Caco-2 (cell line): Measurements from ENCODE around the gene REL. TPM values are rescaled to one million over a fixed set of nuclear protein-coding genes. Genes with fewer than 3 reads are reported as not detected.
"Not testable (repeated sequence)": the region's sequence is repeated elsewhere in the genome, so short reads cannot be mapped to it uniquely, and the experiment has no call there.

Experiments used
- BruUV-seq: library from RNA; stranded (reverse); fragments of 400-500 nt; replicated peaks from 2 replicates; lab custom pipeline; 2021; lab: Mats Ljungman, UMichigan
- CTCF ChIA-PET: fragments of 300-600 bp; sonication (Branson Sonifier 250); formaldehyde crosslinking; loops from one replicate; lab custom pipeline; 2022; ENCODE audit warnings: antibody characterized with exemption; lab: Charles Lee
- POLR2A ChIA-PET: fragments of 300-600 bp; sonication (Branson Sonifier 250); formaldehyde crosslinking; loops from one replicate; lab custom pipeline; 2022; ENCODE audit warnings: antibody characterized with exemption; lab: Charles Lee
- DNase-seq, 2 experiments: peaks; one replicate each; pipeline versions ENCODE4 v3.0.0 to v3.0.0-alpha.2; 2020 to 2022
- H3K27me3 ChIP-seq: replicated peaks from 2 replicates; pipeline ENCODE4 v1.6.0; 2011; ENCODE audit warnings: low read length; ENCODE audit not compliant: control insufficient read depth, insufficient read depth
- H3K36me3 ChIP-seq: 2 replicates; pipeline ENCODE4 v1.5.1; 2011; ENCODE audit warnings: low read length; ENCODE audit not compliant: control insufficient read depth, insufficient read depth
- H3K4me1 ChIP-seq: fragments of 250-450 bp; sonication (Bioruptor Pico); 2 replicates; pipeline ENCODE4 v1.5.1; 2020; ENCODE audit warnings: mild to moderate bottlenecking
- H3K4me3 ChIP-seq: 2 replicates; pipeline ENCODE4 v1.5.1; 2011; ENCODE audit warnings: low read depth, mild to moderate bottlenecking, control low read depth, low read length
- H3K9me3 ChIP-seq: fragments of 250-450 bp; sonication (Bioruptor Pico); 2 replicates; pipeline ENCODE4 v1.5.1; 2020; ENCODE audit warnings: mild to moderate bottlenecking, moderate library complexity
- H3K27ac Mint-ChIP-seq: one replicate; pipeline ENCODE4 v1.8.0; 2022; ENCODE audit warnings: mixed read lengths; ENCODE audit not compliant: unreplicated experiment
- H3K27me3 Mint-ChIP-seq: one replicate; pipeline ENCODE4 v1.8.0; 2022; ENCODE audit warnings: mixed read lengths; ENCODE audit not compliant: insufficient read depth, unreplicated experiment
- H3K36me3 Mint-ChIP-seq: one replicate; pipeline ENCODE4 v1.8.0; 2022; ENCODE audit warnings: mild to moderate bottlenecking, mixed read lengths; ENCODE audit not compliant: insufficient read depth, unreplicated experiment
- H3K4me1 Mint-ChIP-seq: one replicate; pipeline ENCODE4 v1.8.0; 2022; ENCODE audit warnings: low read depth, mixed read lengths; ENCODE audit not compliant: unreplicated experiment
- H3K4me3 Mint-ChIP-seq: one replicate; pipeline ENCODE4 v1.8.0; 2022; ENCODE audit warnings: mild to moderate bottlenecking, moderate library complexity, mixed read lengths; ENCODE audit not compliant: unreplicated experiment
- H3K9me3 Mint-ChIP-seq: one replicate; pipeline ENCODE4 v1.8.0; 2022; ENCODE audit warnings: mixed read lengths; ENCODE audit not compliant: unreplicated experiment
- CTCF ChIP-seq, 2 experiments: fragments of 200-600 bp in 1 of 2; IDR thresholded peaks; 1 replicate in 1 of 2; 2 replicates in 1 of 2; pipeline versions ENCODE4 v1.5.1 to v1.8.0; 2011 to 2022; ENCODE audit warnings: antibody characterized with exemption in 1 of 2, control low read depth in 1 of 2, inconsistent platforms in 1 of 2, low read depth in 1 of 2, low read length in 1 of 2, mild to moderate bottlenecking in 1 of 2, moderate library complexity in 1 of 2; ENCODE audit not compliant: insufficient read depth in 1 of 2, severe bottlenecking in 1 of 2, unreplicated experiment in 1 of 2
- intact Hi-C: fragments of 100-400 bp; cut with micrococcal nuclease; formaldehyde crosslinking; loops from one replicate; pipeline ENCODE4 v1.10.0; 2022; ENCODE audit not compliant: unreplicated experiment
- total RNA-seq: library from RNA; stranded (reverse); gene quantifications from 2 replicates; pipeline ENCODE4 v1.2.3, GENCODE V29; 2022

The REL gene
- total RNA-seq, 1 experiment from 2014 or later, result 12.2 TPM

GRCh38 chr2:60907329-60907728, 26.0 kb downstream of the REL start:
- no TSS peak for BruUV-seq
- TF ChIP-seq CTCF (IDR thresholded peaks at IDR 0.05; ENCODE audit: insufficient read depth in 1 of 2, low read depth in 1 of 2, low read length in 1 of 2, severe bottlenecking in 1 of 2, unreplicated experiment in 1 of 2), result no peak
- Mint-ChIP-seq H3K36me3 (peaks cover 18% of the 10 kb centered on the region), H3K4me1 (no peaks in the 10 kb centered on the region), H3K4me3 (no peak overlapping the region), H3K27ac (no peak overlapping the region), H3K27me3 (no peaks in the 10 kb centered on the region), H3K9me3 (no peaks in the 10 kb centered on the region)
- CTCF ChIA-PET, result no interaction called here
- Histone ChIP-seq H3K36me3 (no peaks in the 10 kb centered on the region), H3K9me3 (no peaks in the 10 kb centered on the region), H3K4me1 (no peaks in the 10 kb centered on the region), H3K4me3 (no peak overlapping the region), H3K27me3 (no peaks in the 10 kb centered on the region)
- DNase-seq, result no peak
- intact Hi-C loops, result no loop called here
- POLR2A ChIA-PET, result interaction anchor here (0.7 kb wide), 1 partner anchor 12 kb away, joined by 3 read pairs; no protein-coding TSS in a partner anchor

GRCh38 chr2:60925994-60926740, 44.8 kb downstream of the REL start:
- Histone ChIP-seq H3K4me1 (peaks cover 6% of the 10 kb centered on the region; the same call in 1 of the 2 replicates), H3K4me3 (no peak overlapping the region), H3K27me3 (no peaks in the 10 kb centered on the region), H3K36me3 (peaks cover 1% of the 10 kb centered on the region; the same call in 1 of the 2 replicates), H3K9me3 (no peaks in the 10 kb centered on the region)
- intact Hi-C loops, result no loop called here
- BruUV-seq, result no TSS peak
- no peaks in the 10 kb centered on the region for H3K9me3 Mint-ChIP-seq
- H3K27me3 Mint-ChIP-seq, result no peaks in the 10 kb centered on the region
- DNase-seq, result peak in 1 of 2 experiments; percentile 4
- H3K4me3 Mint-ChIP-seq, result no peak overlapping the region
- H3K27ac Mint-ChIP-seq, result peak overlapping the region; percentile 31
- TF ChIP-seq CTCF (IDR thresholded peaks at IDR 0.05; ENCODE audit: insufficient read depth in 1 of 2, low read depth in 1 of 2, low read length in 1 of 2, severe bottlenecking in 1 of 2, unreplicated experiment in 1 of 2), result no peak
- ChIA-PET POLR2A (no interaction called here), CTCF (no interaction called here)
- peaks cover 13% of the 10 kb centered on the region for H3K4me1 Mint-ChIP-seq
- peaks cover 31% of the 10 kb centered on the region for H3K36me3 Mint-ChIP-seq

GRCh38 chr2:60926741-60927552, 45.6 kb downstream of the REL start:
- Mint-ChIP-seq H3K4me3 (no peak overlapping the region), H3K27ac (no peak overlapping the region), H3K4me1 (peaks cover 13% of the 10 kb centered on the region), H3K36me3 (peaks cover 26% of the 10 kb centered on the region), H3K27me3 (no peaks in the 10 kb centered on the region), H3K9me3 (no peaks in the 10 kb centered on the region)
- Histone ChIP-seq H3K36me3 (peaks cover 1% of the 10 kb centered on the region; the same call in 1 of the 2 replicates), H3K4me3 (no peak overlapping the region), H3K4me1 (peaks cover 6% of the 10 kb centered on the region; the same call in 1 of the 2 replicates), H3K9me3 (no peaks in the 10 kb centered on the region), H3K27me3 (no peaks in the 10 kb centered on the region)
- POLR2A ChIA-PET, result no interaction called here
- CTCF ChIA-PET, result no interaction called here
- TF ChIP-seq CTCF (IDR thresholded peaks at IDR 0.05; ENCODE audit: insufficient read depth in 1 of 2, low read depth in 1 of 2, low read length in 1 of 2, severe bottlenecking in 1 of 2, unreplicated experiment in 1 of 2), result no peak
- intact Hi-C loops, result no loop called here
- DNase-seq, result no peak
- BruUV-seq, result no TSS peak

- H3K4me1 ChIP-seq, H3K27me3 Mint-ChIP-seq, H3K9me3 ChIP-seq, CTCF ChIA-PET, H3K9me3 Mint-ChIP-seq, H3K27me3 ChIP-seq, intact Hi-C loops, DNase-seq, H3K27ac Mint-ChIP-seq, BruUV-seq, H3K4me1 Mint-ChIP-seq, POLR2A ChIA-PET, H3K4me3 ChIP-seq, H3K36me3 ChIP-seq, H3K4me3 Mint-ChIP-seq: not testable (repeated sequence)
- H3K36me3 Mint-ChIP-seq, result peaks cover 21% of the 10 kb centered on the region
These were observed 50.7 kb downstream of the REL start for GRCh38 chr2:60932061-60932460.
